Stomach (tissue), 9 donors: ENCODE results near the gene TRDMT1. TPM values are rescaled to one million over a fixed set of nuclear protein-coding genes. Genes with fewer than 3 reads are reported as not detected.

ENCODE experiments used
- DNase-seq, 2 donors: peaks; one replicate each; pipeline versions ENCODE4 v3.0.0 to v3.0.0-alpha.2; 2013 to 2019
- H3K27ac ChIP-seq, 5 donors: fragments of 200-600 bp in 4 of 5; sonication (generic) in 4 of 5; one replicate each; pipeline ENCODE4 v1.5.1; 2013 to 2019; ENCODE audit warnings: mild to moderate bottlenecking in 1 of 5, moderate library complexity in 1 of 5
- H3K27me3 ChIP-seq, 3 donors: fragments of 200-600 bp; sonication (generic); one replicate each; pipeline ENCODE4 v1.5.1; 2017 to 2019; ENCODE audit warnings: mixed run types in 1 of 3
- H3K36me3 ChIP-seq, 4 donors: fragments of 200-600 bp; sonication (generic); 1 replicate in 3 of 4; 2 replicates in 1 of 4; pipeline ENCODE4 v1.5.1; 2016 to 2019
- H3K4me1 ChIP-seq, 4 donors: fragments of 200-600 bp; sonication (generic); one replicate each; pipeline ENCODE4 v1.5.1; 2016 to 2019
- H3K4me3 ChIP-seq, 4 donors: fragments of 200-600 bp; sonication (generic) in 3 of 4; one replicate each; pipeline ENCODE4 v1.5.1; 2016 to 2019; ENCODE audit warnings: mild to moderate bottlenecking in 1 of 4
- H3K9me3 ChIP-seq, 4 donors: fragments of 200-600 bp; sonication (generic); one replicate each; pipeline ENCODE4 v1.5.1; 2016 to 2019
- EP300 ChIP-seq: sonication (generic); formaldehyde crosslinking; IDR thresholded peaks from one replicate; pipeline ENCODE4 v1.6.1; 2017; ENCODE audit warnings: antibody characterized with exemption
- POLR2A ChIP-seq, 4 donors: fragments of 450-650 bp; IDR thresholded peaks; one replicate each; pipeline ENCODE4 v1.6.1; 2016; ENCODE audit warnings: antibody characterized with exemption in 4 of 4, control low read depth in 2 of 4, mild to moderate bottlenecking in 1 of 4, moderate library complexity in 1 of 4
- POLR2AphosphoS5 ChIP-seq, 3 donors: sonication (generic); formaldehyde crosslinking; IDR thresholded peaks; one replicate each; pipeline ENCODE4 v1.6.1; 2016; ENCODE audit warnings: antibody characterized with exemption in 3 of 3
- WGBS, 5 donors: extraction: QIAGEN DNeasy Blood & Tissue Kit in 3 of 5; methylation state at CpG; one replicate each; pipeline versions ENCODE4 v1.1.5 to v1.1.7; 2013 to 2018; 5-methylcytosine and 5-hydroxymethylcytosine counted together
- intact Hi-C: fragments of 100-400 bp; cut with DNase I; formaldehyde crosslinking; loops from one replicate; pipeline ENCODE4 v1.15.1; 2023; ENCODE audit warnings: low total_unique reads
- polyA plus RNA-seq, 3 donors: library from polyadenylated mRNA; stranded (reverse); fragments of 200-250 nt; gene quantifications; one replicate each; pipeline ENCODE4 v1.2.3, GENCODE V29; 2013
- total RNA-seq, 5 donors: library from RNA; depleted of rRNA; stranded (reverse); fragments of >200 nt; gene quantifications; one replicate each; pipeline versions ENCODE4 v1.1.0 to v1.2.3, GENCODE V29; 2014 to 2016
- TF ChIP-seq, protein P1 (sequence below), 7 experiments: fragments of 450-650 bp in 4 of 7; fragments of 200-600 bp in 3 of 7; sonication (generic) in 3 of 7; IDR thresholded peaks; one replicate each; pipeline ENCODE4 v1.5.1; 2016 to 2019; ENCODE audit warnings: antibody characterized with exemption in 7 of 7, control low read depth in 2 of 7, mild to moderate bottlenecking in 1 of 7
- donor health status: healthy with polysubstance abuse.
- donor health status: Bipolar disorder and iron deficiency.
- donor health status: healthy.

TRDMT1 gene
- total and polyA plus RNA-seq, 8 donors: 1.4 to 44.9 (median 4.2) TPM

DNA sequence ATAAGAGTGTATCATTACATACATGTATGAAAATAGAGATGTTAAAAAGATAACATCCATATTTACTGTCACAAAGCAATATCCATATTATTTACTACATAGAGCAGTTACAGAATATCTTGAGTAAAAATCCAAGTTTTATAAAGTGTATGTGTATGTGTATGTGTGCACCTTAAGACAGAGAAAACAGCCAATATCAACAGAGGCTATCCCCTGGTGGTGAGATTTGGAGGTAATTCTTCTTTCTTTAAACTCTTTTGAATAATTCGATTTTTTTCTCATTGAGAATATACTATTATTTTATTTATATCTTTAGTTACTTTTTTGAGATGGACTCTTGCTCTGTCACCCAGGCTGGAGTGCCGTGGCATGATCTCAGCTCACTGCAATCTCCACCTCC is 18.4 kb downstream of the TRDMT1 start:
- H3K4me3 ChIP-seq: no peak overlapping the region
- intact Hi-C loops: no loop called here
- no peaks in the 10 kb centered on the region for H3K4me1 ChIP-seq
- TF ChIP-seq POLR2A (IDR thresholded peaks at IDR 0.05) (no peak), POLR2AphosphoS5 (IDR thresholded peaks at IDR 0.05) (no peak), EP300 (no peak)
- TF ChIP-seq, protein P1, sequence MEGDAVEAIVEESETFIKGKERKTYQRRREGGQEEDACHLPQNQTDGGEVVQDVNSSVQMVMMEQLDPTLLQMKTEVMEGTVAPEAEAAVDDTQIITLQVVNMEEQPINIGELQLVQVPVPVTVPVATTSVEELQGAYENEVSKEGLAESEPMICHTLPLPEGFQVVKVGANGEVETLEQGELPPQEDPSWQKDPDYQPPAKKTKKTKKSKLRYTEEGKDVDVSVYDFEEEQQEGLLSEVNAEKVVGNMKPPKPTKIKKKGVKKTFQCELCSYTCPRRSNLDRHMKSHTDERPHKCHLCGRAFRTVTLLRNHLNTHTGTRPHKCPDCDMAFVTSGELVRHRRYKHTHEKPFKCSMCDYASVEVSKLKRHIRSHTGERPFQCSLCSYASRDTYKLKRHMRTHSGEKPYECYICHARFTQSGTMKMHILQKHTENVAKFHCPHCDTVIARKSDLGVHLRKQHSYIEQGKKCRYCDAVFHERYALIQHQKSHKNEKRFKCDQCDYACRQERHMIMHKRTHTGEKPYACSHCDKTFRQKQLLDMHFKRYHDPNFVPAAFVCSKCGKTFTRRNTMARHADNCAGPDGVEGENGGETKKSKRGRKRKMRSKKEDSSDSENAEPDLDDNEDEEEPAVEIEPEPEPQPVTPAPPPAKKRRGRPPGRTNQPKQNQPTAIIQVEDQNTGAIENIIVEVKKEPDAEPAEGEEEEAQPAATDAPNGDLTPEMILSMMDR (IDR thresholded peaks at IDR 0.05): no peak
- no peak overlapping the region for H3K27ac ChIP-seq
- DNase-seq: no peak
- H3K9me3 ChIP-seq: no peaks in the 10 kb centered on the region
- H3K27me3 ChIP-seq: no peaks in the 10 kb centered on the region
- 92 to 98% (median 94%) methylated on average over 2 of the region's 2 CpGs for WGBS, 5 donors
- no peaks in the 10 kb centered on the region for H3K36me3 ChIP-seq

DNA sequence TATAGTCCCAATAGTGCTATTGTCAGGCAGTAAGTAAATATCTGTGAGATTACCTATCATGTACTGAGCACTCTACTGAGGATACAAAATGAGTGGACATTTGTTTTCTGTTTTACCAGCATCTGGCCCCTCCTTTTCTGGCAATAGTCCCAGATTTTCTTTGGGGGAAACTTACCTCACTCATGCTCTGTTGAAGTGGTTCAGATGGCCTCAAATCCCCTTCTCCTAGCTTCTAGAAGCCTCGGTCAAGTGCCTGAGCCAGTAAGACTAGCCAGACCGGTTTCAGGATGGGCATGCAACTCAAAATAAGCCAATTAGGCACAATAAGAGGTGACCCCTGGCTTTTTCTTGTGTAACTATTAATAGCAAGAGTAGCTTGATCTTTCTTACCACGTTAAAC is 19.7 kb downstream of the TRDMT1 start:
- DNase-seq: peak in 1 of 2 donors; percentile 39

GRCh38 chr10:17181110-17181509 is 20.4 kb downstream of the TRDMT1 start:
- intact Hi-C loops: no loop called here
- no peak overlapping the region for H3K27ac ChIP-seq
- no peaks in the 10 kb centered on the region for H3K27me3 ChIP-seq
- no peaks in the 10 kb centered on the region for H3K9me3 ChIP-seq
- no peaks in the 10 kb centered on the region for H3K36me3 ChIP-seq
- no peak for DNase-seq
- no peak for TF ChIP-seq POLR2A (IDR thresholded peaks at IDR 0.05)
- H3K4me3 ChIP-seq: no peak overlapping the region
- WGBS, 5 donors: 88 to 96% (median 93%) methylated on average over 5 of the region's 5 CpGs
- H3K4me1 ChIP-seq: no peaks in the 10 kb centered on the region

More for the DNA sequence above, 19.7 kb downstream of the TRDMT1 start:
- intact Hi-C loops: no loop called here
- H3K36me3 ChIP-seq: no peaks in the 10 kb centered on the region
- H3K4me1 ChIP-seq: no peaks in the 10 kb centered on the region
- H3K27me3 ChIP-seq: no peaks in the 10 kb centered on the region
- H3K4me3 ChIP-seq: no peak overlapping the region
- H3K9me3 ChIP-seq: no peaks in the 10 kb centered on the region
- no peak overlapping the region for H3K27ac ChIP-seq
- 42 to 57% (median 44%) methylated on average over 3 of the region's 3 CpGs for WGBS, 5 donors
- TF ChIP-seq, protein P1 (IDR thresholded peaks at IDR 0.05): no peak
- TF ChIP-seq EP300 (no peak), POLR2A (IDR thresholded peaks at IDR 0.05) (no peak), POLR2AphosphoS5 (IDR thresholded peaks at IDR 0.05) (no peak)

- no peaks in the 10 kb centered on the region for H3K9me3 ChIP-seq
- H3K4me1 ChIP-seq: peaks cover 0 to 7% (median 0%) of the 10 kb centered on the region in 4 donors
- DNase-seq: no peak
- no peak overlapping the region for H3K27ac ChIP-seq
- TF ChIP-seq POLR2AphosphoS5 (IDR thresholded peaks at IDR 0.05): no peak
- TF ChIP-seq, protein P1 (IDR thresholded peaks at IDR 0.05): no peak
- no peak for TF ChIP-seq POLR2A (IDR thresholded peaks at IDR 0.05)
- TF ChIP-seq EP300: no peak
- 80 to 91% (median 89%) methylated on average over 3 of the region's 3 CpGs for WGBS, 5 donors
- no peak overlapping the region for H3K4me3 ChIP-seq
- intact Hi-C loops: no loop called here
- no peaks in the 10 kb centered on the region for H3K36me3 ChIP-seq
- no peaks in the 10 kb centered on the region for H3K27me3 ChIP-seq
Observed at GRCh38 chr10:17179002-17179401, 22.5 kb downstream of the TRDMT1 start.

GRCh38 chr10:17178006-17178405 is 23.5 kb downstream of the TRDMT1 start:
- intact Hi-C loops: no loop called here
- Histone ChIP-seq H3K9me3 (no peaks in the 10 kb centered on the region), H3K27ac (no peak overlapping the region), H3K36me3 (no peaks in the 10 kb centered on the region), H3K4me1 (peaks cover 0 to 7% (median 0%) of the 10 kb centered on the region in 4 donors), H3K4me3 (no peak overlapping the region), H3K27me3 (no peaks in the 10 kb centered on the region)
- WGBS, 5 donors: 61 to 84% (median 74%) methylated on average over 1 of the region's 1 CpG
- no peak for DNase-seq
- TF ChIP-seq, protein P1 (IDR thresholded peaks at IDR 0.05): no peak
- TF ChIP-seq POLR2A (IDR thresholded peaks at IDR 0.05) (no peak), EP300 (no peak), POLR2AphosphoS5 (IDR thresholded peaks at IDR 0.05) (no peak)
